Astrocyte of the cerebellum (primary cell): ENCODE measurements around the gene NT5C1A.

ENCODE experiments used
- DNase-seq: peaks from one replicate; pipeline ENCODE4 v3.0.0-alpha.2; 2011; ENCODE audit warnings: low read depth
- H3K4me3 ChIP-seq: 2 replicates; pipeline ENCODE4 v1.5.1; 2011; ENCODE audit warnings: mild to moderate bottlenecking, low read depth, low read length, moderate library complexity
- in situ Hi-C: cut with HindIII; loops from 2 replicates; pipeline ENCODE4 v1.10.0; 2017; ENCODE audit warnings: low sequenced_read_pairs
- TF ChIP-seq, protein P1 (sequence below): IDR thresholded peaks from 2 replicates; pipeline ENCODE4 v1.5.1; 2012; ENCODE audit warnings: low read length, low read depth, moderate library complexity, mild to moderate bottlenecking; ENCODE audit errors: missing control alignments

The NT5C1A gene

DNA sequence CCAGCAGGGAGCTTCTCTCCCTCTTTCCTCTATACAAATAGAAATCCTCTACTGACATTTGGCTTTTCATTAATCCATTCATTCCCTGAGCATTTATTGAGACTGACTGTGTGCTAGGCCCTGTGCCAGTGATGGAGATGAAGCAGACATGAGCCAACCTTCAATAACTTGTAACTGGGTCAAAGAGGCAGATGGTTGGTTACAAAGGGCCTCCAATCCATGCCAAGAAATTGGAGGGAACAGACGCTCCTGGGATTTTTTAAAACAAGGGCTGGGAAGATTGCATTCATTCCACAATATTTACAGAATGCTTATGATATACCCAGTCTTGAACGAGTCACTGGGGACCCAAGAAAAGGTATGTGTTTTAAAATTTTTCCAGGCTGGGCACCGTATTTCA lies 13.2 kb upstream of the NT5C1A start:
- H3K4me3 ChIP-seq = no peak overlapping the region
- in situ Hi-C loops = no loop called here
- TF ChIP-seq, protein P1, sequence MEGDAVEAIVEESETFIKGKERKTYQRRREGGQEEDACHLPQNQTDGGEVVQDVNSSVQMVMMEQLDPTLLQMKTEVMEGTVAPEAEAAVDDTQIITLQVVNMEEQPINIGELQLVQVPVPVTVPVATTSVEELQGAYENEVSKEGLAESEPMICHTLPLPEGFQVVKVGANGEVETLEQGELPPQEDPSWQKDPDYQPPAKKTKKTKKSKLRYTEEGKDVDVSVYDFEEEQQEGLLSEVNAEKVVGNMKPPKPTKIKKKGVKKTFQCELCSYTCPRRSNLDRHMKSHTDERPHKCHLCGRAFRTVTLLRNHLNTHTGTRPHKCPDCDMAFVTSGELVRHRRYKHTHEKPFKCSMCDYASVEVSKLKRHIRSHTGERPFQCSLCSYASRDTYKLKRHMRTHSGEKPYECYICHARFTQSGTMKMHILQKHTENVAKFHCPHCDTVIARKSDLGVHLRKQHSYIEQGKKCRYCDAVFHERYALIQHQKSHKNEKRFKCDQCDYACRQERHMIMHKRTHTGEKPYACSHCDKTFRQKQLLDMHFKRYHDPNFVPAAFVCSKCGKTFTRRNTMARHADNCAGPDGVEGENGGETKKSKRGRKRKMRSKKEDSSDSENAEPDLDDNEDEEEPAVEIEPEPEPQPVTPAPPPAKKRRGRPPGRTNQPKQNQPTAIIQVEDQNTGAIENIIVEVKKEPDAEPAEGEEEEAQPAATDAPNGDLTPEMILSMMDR = no peak
- DNase-seq = no peak

GRCh38 chr1:39684313-39684664 lies 12.4 kb upstream of the NT5C1A start:
- H3K4me3 ChIP-seq = no peak overlapping the region
- TF ChIP-seq, protein P1 = no peak
- in situ Hi-C loops = no loop called here
- no peak for DNase-seq

DNA sequence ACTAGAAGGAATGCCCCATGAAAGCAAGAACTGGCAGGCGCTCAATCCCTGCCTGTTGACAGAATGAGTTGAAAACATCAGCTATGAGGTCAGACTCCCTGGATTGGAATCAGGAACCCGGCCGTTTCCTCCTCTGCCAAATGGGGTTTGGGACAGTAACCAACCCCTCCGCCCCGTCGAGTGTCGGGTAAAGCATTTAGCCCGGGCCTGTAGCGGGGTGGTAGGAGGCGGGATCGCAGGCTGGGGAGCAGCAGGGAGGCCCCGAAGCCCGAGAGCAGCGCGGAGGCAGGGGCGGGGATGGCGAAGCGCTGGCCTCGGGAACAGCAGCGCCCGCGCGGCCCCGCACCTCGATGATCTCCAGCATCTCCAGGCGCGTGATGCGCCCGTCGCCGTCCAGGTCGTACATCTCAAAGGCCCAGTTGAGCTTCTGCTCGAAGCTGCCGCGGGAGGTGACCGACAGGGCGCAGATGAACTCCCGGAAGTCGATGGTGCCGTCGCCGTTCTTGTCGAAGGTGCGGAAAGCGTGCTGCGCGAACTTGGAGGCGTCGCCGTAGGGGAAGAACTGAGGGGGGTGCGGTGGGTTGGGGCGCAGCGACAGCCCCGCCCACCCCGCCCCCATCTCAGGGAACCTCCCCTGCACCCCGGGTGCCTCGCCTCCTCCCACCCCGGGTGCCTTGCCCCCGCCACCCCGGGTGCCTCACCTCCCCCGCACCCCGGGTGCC lies 11.8 kb upstream of the NT5C1A start:
- no peak for DNase-seq
- in situ Hi-C loops = no loop called here
- TF ChIP-seq, protein P1 = no peak
- H3K4me3 ChIP-seq = no peak overlapping the region

GRCh38 chr1:39681999-39682398 lies 10.1 kb upstream of the NT5C1A start:
- H3K4me3 ChIP-seq = no peak overlapping the region
- TF ChIP-seq, protein P1 = no peak
- in situ Hi-C loops = no loop called here
- DNase-seq = no peak

DNA sequence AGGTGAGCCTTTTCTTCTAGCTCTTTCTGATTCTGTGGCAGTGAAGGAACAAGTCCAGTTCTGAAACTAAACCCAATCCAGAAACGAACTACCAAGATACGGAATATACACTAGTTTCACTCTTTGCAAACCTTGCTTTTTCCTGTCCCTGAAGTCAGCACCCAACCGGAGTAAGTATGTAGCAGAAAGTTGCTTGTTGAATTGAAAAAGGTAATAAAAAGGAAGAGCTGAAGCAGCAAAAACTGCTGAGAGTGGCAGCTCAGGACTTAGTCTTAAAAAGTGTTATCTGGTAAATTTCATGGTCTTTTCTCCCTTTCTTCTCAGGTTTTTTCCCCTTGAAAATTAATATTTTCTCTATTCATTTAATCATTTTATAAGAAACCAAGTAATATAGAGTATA lies 9.4 kb upstream of the NT5C1A start:
- DNase-seq = no peak
- no peak overlapping the region for H3K4me3 ChIP-seq
- TF ChIP-seq, protein P1 = no peak
- in situ Hi-C loops = no loop called here

DNA sequence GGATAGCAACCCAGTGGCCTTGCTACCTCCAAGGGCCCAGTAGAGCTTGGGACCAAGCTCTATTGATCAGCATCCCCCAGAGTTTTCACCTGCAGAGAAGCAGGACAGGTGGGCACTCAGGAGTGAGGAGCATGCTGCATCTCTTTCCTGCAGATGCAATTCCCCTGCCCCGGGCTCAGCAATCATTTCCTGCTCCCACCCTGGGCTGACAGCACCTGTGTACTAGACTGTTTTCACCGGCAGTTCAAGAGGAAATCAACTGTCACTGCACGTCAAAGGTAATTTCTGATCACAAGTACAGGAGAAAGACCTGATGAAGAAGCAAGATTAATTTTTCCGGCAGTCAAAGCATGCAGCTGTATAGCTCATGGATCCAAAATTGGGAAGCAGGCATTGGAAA lies 8.8 kb upstream of the NT5C1A start:
- TF ChIP-seq, protein P1 = no peak
- no peak overlapping the region for H3K4me3 ChIP-seq
- in situ Hi-C loops = no loop called here
- no peak for DNase-seq
